PC-9 (cell line): ENCODE results near the gene TNN. TPM values are rescaled to one million over a fixed set of nuclear protein-coding genes. Genes with fewer than 3 reads are reported as not detected.

Experiments used
- BruUV-seq: library from RNA; stranded (reverse); fragments of 400-500 nt; replicated peaks from 2 replicates; lab custom pipeline; 2021; lab: Mats Ljungman, UMichigan
- CTCF ChIA-PET: fragments of 300-600 bp; sonication (Branson Sonifier 250); formaldehyde crosslinking; loops from one replicate; lab custom pipeline; 2022; ENCODE audit warnings: antibody characterized with exemption; lab: Charles Lee
- POLR2A ChIA-PET: fragments of 300-600 bp; sonication (Branson Sonifier 250); formaldehyde crosslinking; loops from one replicate; lab custom pipeline; 2022; ENCODE audit warnings: antibody characterized with exemption; ENCODE audit not compliant: unreplicated experiment; lab: Charles Lee
- DNase-seq, 2 experiments: peaks; one replicate each; pipeline versions ENCODE4 v3.0.0 to v3.0.0-alpha.2; 2015 to 2022; ENCODE audit warnings: mixed read lengths in 1 of 2
- H2AFZ ChIP-seq: fragments of 200-600 bp; sonication (generic); 2 replicates; pipeline ENCODE4 v1.8.1; 2017; ENCODE audit warnings: antibody characterized with exemption
- H3F3A ChIP-seq: fragments of 200-600 bp; sonication (generic); 2 replicates; pipeline ENCODE4 v1.8.1; 2017; ENCODE audit warnings: antibody characterized with exemption, mild to moderate bottlenecking, low read depth; ENCODE audit not compliant: insufficient read depth
- H3K27ac ChIP-seq: fragments of 200-600 bp; sonication (generic); 2 replicates; pipeline ENCODE4 v1.6.1; 2016; ENCODE audit warnings: mixed run types
- H3K27me3 ChIP-seq: fragments of 200-600 bp; sonication (generic); 2 replicates; pipeline ENCODE4 v1.6.1; 2016; ENCODE audit warnings: low read depth, mixed run types; ENCODE audit not compliant: insufficient read depth
- H3K36me3 ChIP-seq: fragments of 200-600 bp; sonication (generic); 2 replicates; pipeline ENCODE4 v1.6.1; 2016; ENCODE audit warnings: low read depth, mixed run types
- H3K4me1 ChIP-seq: fragments of 200-600 bp; sonication (generic); replicated peaks from 2 replicates; pipeline ENCODE4 v1.6.1; 2016; ENCODE audit warnings: mixed run types; ENCODE audit not compliant: insufficient read depth
- H3K4me2 ChIP-seq: fragments of 200-600 bp; sonication (generic); 2 replicates; pipeline ENCODE4 v1.6.1; 2017; ENCODE audit warnings: mixed run types
- H3K4me3 ChIP-seq: fragments of 200-600 bp; sonication (generic); 2 replicates; pipeline ENCODE4 v1.6.1; 2016; ENCODE audit warnings: mixed run types
- H3K79me2 ChIP-seq: fragments of 200-600 bp; sonication (generic); 2 replicates; pipeline ENCODE4 v1.6.1; 2017; ENCODE audit warnings: low read depth, mixed run types
- H3K9me2 ChIP-seq: fragments of 200-600 bp; sonication (generic); 2 replicates; pipeline ENCODE4 v1.8.1; 2017; ENCODE audit warnings: mild to moderate bottlenecking; ENCODE audit not compliant: insufficient read depth
- H3K9me3 ChIP-seq: fragments of 200-600 bp; sonication (generic); 2 replicates; pipeline ENCODE4 v1.8.1; 2016; ENCODE audit warnings: low read depth; ENCODE audit not compliant: insufficient read depth
- H4K20me1 ChIP-seq: fragments of 200-600 bp; sonication (generic); 2 replicates; pipeline ENCODE4 v1.8.1; 2017; ENCODE audit not compliant: insufficient read depth
- CTCF ChIP-seq: fragments of 200-600 bp; sonication (generic); conservative IDR thresholded peaks from 2 replicates; pipeline ENCODE4 v1.6.1; 2017; ENCODE audit warnings: mixed run types, antibody characterized with exemption, mild to moderate bottlenecking, moderate library complexity
- EZH2 ChIP-seq: fragments of 200-600 bp; sonication (generic); IDR thresholded peaks from 2 replicates; pipeline ENCODE4 v1.8.0; 2017; ENCODE audit warnings: antibody characterized with exemption, low read depth
- intact Hi-C: fragments of 100-400 bp; cut with micrococcal nuclease; formaldehyde crosslinking; loops from one replicate; pipeline ENCODE4 v1.10.0; 2022; ENCODE audit not compliant: unreplicated experiment
- total RNA-seq: library from RNA; stranded (reverse); gene quantifications from 2 replicates; pipeline ENCODE4 v1.2.3, GENCODE V29; 2021

The TNN gene
- total RNA-seq, 1 experiment from 2014 or later, result not detected

GRCh38 chr1:175133673-175134435, 66.2 kb downstream of the TNN start:
- no peak for DNase-seq
- Histone ChIP-seq H3K9me3 (no peaks in the 10 kb centered on the region), H3K27ac (no peak overlapping the region), H2AFZ (no peak overlapping the region), H3K79me2 (no peaks in the 10 kb centered on the region), H4K20me1 (no peaks in the 10 kb centered on the region), H3F3A (no peaks in the 10 kb centered on the region), H3K9me2 (no peaks in the 10 kb centered on the region), H3K27me3 (no peaks in the 10 kb centered on the region; the same call in 1 of the 2 replicates), H3K36me3 (no peaks in the 10 kb centered on the region), H3K4me3 (no peak overlapping the region), H3K4me2 (no peak overlapping the region), H3K4me1 (peaks cover 7% of the 10 kb centered on the region; the same call in 1 of the 2 replicates)
- TF ChIP-seq CTCF (no peak), EZH2 (no peak)
- ChIA-PET CTCF (no interaction called here), POLR2A (no interaction called here)
- BruUV-seq, result no TSS peak
- intact Hi-C loops, result no loop called here

- Histone ChIP-seq H3K9me2 (no peaks in the 10 kb centered on the region), H3K4me1 (peaks cover 10% of the 10 kb centered on the region; the same call in 1 of the 2 replicates), H3K4me2 (no peak overlapping the region), H2AFZ (no peak overlapping the region), H3K9me3 (no peaks in the 10 kb centered on the region), H3F3A (no peaks in the 10 kb centered on the region), H3K36me3 (no peaks in the 10 kb centered on the region), H3K79me2 (no peaks in the 10 kb centered on the region), H3K27me3 (no peaks in the 10 kb centered on the region; the same call in 1 of the 2 replicates), H3K27ac (no peak overlapping the region), H3K4me3 (no peak overlapping the region), H4K20me1 (no peaks in the 10 kb centered on the region)
- ChIA-PET POLR2A (no interaction called here), CTCF (interaction anchor here (0.6 kb wide), 1 partner anchor 86 kb away, joined by 3 read pairs; no protein-coding TSS in a partner anchor)
- DNase-seq, result no peak
- no peak for TF ChIP-seq EZH2
- no peak for TF ChIP-seq CTCF
- BruUV-seq, result no TSS peak
- intact Hi-C loops, result no loop called here
These were observed 66.9 kb downstream of the TNN start for GRCh38 chr1:175134500-175134899.

- no peak for TF ChIP-seq EZH2
- no peak for TF ChIP-seq CTCF
- CTCF ChIA-PET, result no interaction called here
- H3K79me2 ChIP-seq, result no peaks in the 10 kb centered on the region
- DNase-seq, result no peak
- H3K4me2 ChIP-seq, result no peak overlapping the region
- H2AFZ ChIP-seq, result no peak overlapping the region
- H3K36me3 ChIP-seq, result no peaks in the 10 kb centered on the region
- H3K27ac ChIP-seq, result no peak overlapping the region
- no TSS peak for BruUV-seq
- H3F3A ChIP-seq, result no peaks in the 10 kb centered on the region
- no peak overlapping the region for H3K4me3 ChIP-seq
- no peaks in the 10 kb centered on the region for H3K9me3 ChIP-seq
- POLR2A ChIA-PET, result no interaction called here
- no peaks in the 10 kb centered on the region for H4K20me1 ChIP-seq
- no peaks in the 10 kb centered on the region; the same call in 1 of the 2 replicates for H3K27me3 ChIP-seq
- no peaks in the 10 kb centered on the region for H3K9me2 ChIP-seq
- H3K4me1 ChIP-seq, result peaks cover 10% of the 10 kb centered on the region; the same call in 1 of the 2 replicates
- intact Hi-C loops, result no loop called here
These were observed 68.6 kb downstream of the TNN start for GRCh38 chr1:175136246-175136645.
